HG03159 (cell line): ENCODE data around the gene SMARCAD1.

Experiments used
- ATAC-seq: cut with Tn5 transposase; IDR thresholded peaks from one replicate; pipeline ENCODE4 v1.9.1; 2021; ENCODE audit warnings: mild to moderate bottlenecking, moderate library complexity; ENCODE audit not compliant: unreplicated experiment

SMARCAD1 gene

GRCh38 chr4:94207469-94208224, at the start of gene SMARCAD1:
Gene SMARCAD1, plus strand, starts transcription at chr4:94207865. Its CDS starts 530 bp downstream, at chr4:94208395.
- ATAC-seq = peak; percentile 96

- ATAC-seq = no peak
Observed at GRCh38 chr4:94158883-94159282, 48.8 kb upstream of the SMARCAD1 start.

GRCh38 chr4:94159790-94160189, 47.9 kb upstream of the SMARCAD1 start:
- ATAC-seq = no peak

- no peak for ATAC-seq
Observed at GRCh38 chr4:94160774-94161173, 46.9 kb upstream of the SMARCAD1 start.

- no peak for ATAC-seq
Observed at GRCh38 chr4:94165256-94165655, 42.4 kb upstream of the SMARCAD1 start.

GRCh38 chr4:94168321-94168720, 39.3 kb upstream of the SMARCAD1 start:
- no peak for ATAC-seq

- no peak for ATAC-seq
Observed at GRCh38 chr4:94169803-94170372, 37.8 kb upstream of the SMARCAD1 start.

GRCh38 chr4:94171616-94172015, 36.0 kb upstream of the SMARCAD1 start:
- ATAC-seq = no peak

- no peak for ATAC-seq
Observed at GRCh38 chr4:94175553-94176261, 32.0 kb upstream of the SMARCAD1 start.

- ATAC-seq = no peak
Observed at GRCh38 chr4:94177822-94178221, 29.8 kb upstream of the SMARCAD1 start.

GRCh38 chr4:94181815-94182214, 25.9 kb upstream of the SMARCAD1 start:
- no peak for ATAC-seq

- no peak for ATAC-seq
Observed at GRCh38 chr4:94202769-94203168, 4.9 kb upstream of the SMARCAD1 start.

GRCh38 chr4:94208266-94208665, 601 bp downstream of the SMARCAD1 start:
- ATAC-seq = no peak

GRCh38 chr4:94208918-94209317, 1.3 kb downstream of the SMARCAD1 start:
- no peak for ATAC-seq

GRCh38 chr4:94211861-94212260, 4.2 kb downstream of the SMARCAD1 start:
- ATAC-seq = no peak

- no peak for ATAC-seq
Observed at GRCh38 chr4:94214703-94215319, 7.1 kb downstream of the SMARCAD1 start.

- ATAC-seq = no peak
Observed at GRCh38 chr4:94216394-94216793, 8.7 kb downstream of the SMARCAD1 start.

GRCh38 chr4:94219402-94219801, 11.7 kb downstream of the SMARCAD1 start:
- ATAC-seq = no peak

GRCh38 chr4:94221916-94222315, 14.3 kb downstream of the SMARCAD1 start:
- no peak for ATAC-seq

- no peak for ATAC-seq
Observed at GRCh38 chr4:94225449-94225848, 17.8 kb downstream of the SMARCAD1 start.

GRCh38 chr4:94226763-94227162, 19.1 kb downstream of the SMARCAD1 start:
- no peak for ATAC-seq
